ENCODE results near the gene RHBDD2. TPM values are rescaled to one million over a fixed set of nuclear protein-coding genes. Genes with fewer than 3 reads are reported as not detected.
"Not testable (repeated sequence)": the region's sequence is repeated elsewhere in the genome, so short reads cannot be mapped to it uniquely, and the experiment has no call there.

RHBDD2 gene
- total RNA-seq, 1 donor from 2014 or later, result 37.5 TPM

DNA sequence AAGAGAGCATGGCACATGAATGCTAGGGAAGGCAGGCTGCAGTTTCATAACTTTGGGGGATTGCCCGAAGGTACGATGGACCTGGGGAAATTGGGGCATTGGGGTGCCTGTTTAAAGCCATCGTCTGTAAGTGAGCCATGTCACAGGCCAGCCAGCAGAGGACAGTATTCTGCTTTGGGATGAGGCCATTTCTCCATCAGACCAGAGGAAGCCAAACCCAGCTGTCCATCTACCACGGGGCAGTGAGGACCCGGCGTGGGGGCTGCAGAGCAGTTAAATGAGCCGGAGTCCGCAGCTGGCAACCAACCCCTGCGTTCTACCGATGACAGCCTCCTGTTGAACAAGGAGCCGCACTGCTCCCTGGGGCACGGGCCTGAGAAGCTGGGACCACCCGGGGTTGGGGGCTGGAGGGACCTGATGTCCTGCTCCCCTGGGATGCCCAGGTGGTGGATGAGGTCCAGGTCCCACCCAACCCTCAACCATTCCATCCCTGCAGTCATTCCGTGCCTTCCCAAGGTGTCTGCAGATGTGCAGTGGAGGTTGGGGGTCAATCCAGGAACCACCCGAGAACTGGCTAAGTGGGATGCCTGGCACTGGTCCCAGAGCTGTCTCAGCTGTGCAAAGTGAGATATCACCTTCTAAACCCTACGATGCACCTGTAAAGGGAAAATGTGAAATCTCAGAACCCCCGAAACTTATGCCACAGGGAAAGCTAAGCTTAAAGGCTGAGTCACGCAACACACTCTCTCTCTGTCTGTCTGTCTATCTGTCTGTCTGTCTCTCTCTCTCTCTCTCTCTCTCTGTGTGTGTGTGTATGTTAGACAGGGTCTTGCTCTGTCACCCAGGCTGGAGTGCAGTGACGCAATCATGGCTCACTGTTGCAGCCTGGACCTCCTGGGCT lies 12.1 kb upstream of the RHBDD2 start:
- peak; percentile 87 for ATAC-seq

DNA sequence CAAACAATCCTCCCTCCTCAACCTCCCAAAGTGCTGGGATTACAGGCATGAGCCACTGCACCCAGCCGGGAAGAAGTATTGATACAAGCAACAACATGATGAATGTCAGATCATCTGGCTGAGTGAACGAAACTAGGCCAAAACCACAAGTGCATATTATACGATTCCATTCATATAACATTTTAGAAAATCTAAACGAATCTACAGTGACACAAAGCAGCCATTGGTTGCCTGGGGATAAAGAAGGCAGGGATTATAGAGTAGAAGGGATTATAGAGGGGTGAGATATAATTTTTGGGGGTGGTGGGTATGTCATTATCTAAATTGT lies 11.5 kb upstream of the RHBDD2 start:
- no peak for ATAC-seq

- no peak for ATAC-seq
These were observed 10.7 kb upstream of the RHBDD2 start for GRCh38 chr7:75868153-75868552.

DNA sequence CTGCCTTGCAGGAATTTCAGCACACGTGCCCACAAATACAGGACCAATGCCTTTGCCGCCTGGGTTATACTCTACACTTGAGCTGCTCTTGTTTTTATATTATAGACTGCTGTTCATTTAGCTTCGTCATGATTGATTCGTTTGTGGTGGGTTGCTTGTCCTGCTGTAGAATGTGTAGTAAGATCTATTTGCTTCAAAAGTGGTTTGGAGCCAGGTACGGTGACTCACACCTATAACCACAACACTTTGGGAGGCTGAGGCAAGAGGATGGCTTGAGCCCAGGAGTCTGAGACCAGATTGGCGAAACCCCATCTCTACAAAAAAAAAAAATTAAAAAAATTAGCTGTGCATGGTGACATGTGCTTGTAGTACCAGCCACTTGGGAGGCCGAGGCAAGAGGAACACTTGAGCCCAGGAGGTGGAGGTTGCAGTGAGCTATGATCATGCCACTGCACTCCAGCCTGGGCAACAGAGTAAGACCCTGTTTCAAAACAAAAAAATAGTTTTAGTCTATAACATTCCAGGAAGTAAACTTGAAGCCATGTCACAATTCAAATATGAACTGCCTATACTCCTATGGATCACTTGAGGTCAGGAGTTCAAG lies 9.0 kb upstream of the RHBDD2 start:
- ATAC-seq, result no peak

GRCh38 chr7:75870557-75871161 lies 8.2 kb upstream of the RHBDD2 start:
- no peak for ATAC-seq

DNA sequence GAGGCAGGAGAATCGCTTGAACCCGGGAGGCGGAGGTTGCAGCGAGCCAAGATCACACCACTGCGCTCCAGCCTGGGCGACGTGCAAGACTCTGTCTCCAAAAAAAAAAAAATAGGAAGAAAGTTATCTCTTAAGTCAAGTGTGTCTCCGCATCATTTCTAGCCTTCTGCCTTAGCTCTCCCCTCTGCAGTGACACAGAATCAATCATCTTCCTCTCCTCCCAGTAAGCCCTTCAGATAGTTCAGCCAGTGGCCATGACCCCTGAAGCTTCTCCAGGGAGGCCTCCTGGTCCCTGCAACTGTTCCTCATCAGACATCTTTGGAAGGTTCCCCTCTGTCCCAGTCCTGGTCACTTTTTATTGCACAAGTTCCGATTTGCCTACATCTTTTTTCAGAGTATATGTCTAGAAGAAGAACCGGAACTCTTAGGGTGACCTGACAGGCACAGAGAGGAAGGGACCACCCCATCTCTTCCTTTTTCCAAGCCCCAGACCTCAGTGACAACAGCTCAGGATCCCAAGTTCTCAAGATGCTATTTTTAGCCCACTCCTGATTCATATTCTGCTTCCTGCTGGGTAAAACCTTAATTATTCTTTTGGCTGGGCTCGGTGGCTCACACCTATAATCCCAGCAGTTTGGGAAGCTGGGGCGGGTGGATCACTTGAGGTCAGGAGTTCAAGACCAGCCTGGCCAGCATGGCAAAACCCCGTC lies 6.6 kb upstream of the RHBDD2 start:
- ATAC-seq, result no peak

DNA sequence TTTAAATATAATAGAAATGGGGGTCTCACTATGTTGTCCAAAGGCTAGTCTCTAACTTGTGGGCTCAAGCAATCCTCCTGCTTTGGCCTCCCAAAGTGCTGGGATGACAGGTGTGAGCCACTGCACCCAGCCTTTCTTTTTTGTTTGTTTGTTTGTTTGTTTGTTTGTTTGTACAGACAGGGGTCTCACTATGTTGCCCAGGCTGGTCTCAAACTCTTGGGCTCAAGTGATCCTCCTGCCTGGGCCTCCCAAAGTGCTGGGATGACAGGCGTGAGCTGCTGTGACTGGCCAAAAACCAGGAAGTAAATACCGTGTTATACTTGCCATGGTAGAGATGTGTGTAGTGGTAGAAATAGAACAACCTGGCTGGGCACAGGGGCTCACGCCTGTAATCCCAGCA lies 4.7 kb upstream of the RHBDD2 start:
- not testable (repeated sequence) for ATAC-seq

- ATAC-seq, result peak; percentile 16
These were observed 3.4 kb upstream of the RHBDD2 start for GRCh38 chr7:75875113-75876080.

DNA sequence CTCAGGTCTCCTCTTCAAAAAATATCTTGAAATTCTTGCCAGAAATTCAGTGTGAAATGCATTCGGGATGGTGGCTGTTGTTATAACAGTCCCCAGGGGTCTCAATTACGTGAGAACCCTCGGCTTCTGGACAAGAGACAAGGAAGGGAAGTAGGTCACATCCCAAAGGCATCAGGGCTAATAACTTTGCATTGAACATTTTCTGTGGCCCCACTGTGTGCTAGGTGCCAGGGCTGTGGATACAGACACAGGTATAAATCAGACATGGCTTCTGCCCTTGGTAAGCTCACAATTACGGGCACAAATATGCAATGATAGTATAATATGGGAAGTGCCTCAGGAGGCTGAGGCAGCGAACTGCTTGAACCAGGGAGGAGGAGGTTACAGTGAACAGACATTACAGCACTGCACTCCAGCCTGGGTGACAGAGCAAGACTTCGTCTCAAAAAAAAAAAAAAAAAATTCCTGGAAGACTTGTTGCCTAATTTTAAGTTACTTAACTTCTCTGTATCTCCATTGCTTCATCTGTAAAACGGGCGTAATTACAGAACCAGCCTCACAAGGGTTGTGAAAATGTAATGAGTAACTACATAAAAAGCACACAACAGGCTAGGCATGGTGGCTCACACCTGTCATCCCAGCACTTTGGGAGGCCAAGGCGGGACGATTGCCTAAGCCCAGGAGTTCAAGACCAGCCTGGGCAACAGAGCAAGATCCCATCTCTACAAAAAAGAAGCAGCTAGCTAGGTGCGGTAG lies 2.5 kb upstream of the RHBDD2 start:
- peak; percentile 49 for ATAC-seq

DNA sequence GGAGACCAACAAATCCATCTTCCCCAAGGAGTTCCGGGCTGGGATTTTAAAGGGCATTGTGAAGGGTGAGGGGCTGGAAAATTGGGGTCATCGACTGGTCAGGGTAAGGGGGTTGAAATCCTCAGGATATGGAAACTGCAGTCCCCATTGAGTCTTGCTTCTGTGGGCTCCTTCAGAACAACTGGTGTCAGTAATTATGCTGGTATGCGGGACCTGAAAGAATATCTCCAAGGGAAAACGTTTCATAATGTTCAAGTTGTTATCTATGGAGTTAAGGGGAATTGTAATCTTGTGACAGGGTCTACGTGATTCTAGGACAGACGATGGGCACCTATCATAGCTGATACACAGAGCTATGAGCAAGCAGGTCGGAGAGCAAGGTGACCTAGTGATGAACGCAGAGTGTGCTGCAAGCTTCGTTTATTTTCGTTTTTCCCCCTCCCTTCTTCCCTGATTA lies 494 bp upstream of the RHBDD2 start:
- ATAC-seq, result peak; percentile 9

DNA sequence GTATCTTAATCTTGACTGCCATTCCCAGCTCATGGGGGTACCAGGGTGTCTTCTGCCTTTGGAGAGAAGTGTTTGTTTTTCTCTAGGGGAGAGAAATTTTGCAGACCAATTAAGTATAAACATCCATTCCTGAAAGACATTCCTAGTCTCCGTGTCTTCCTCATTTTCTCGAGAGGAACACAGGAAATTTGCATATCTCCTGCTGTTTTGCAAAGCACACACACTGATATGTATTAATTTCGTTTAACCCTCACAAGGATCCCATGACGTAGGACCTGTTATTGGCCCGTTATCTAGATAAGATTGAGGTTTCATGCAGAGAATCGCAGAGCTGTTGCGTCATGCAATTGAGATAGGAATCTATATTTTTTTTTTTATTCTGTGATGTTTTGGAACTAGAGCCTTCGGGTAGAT lies 944 bp downstream of the RHBDD2 start:
- ATAC-seq, result no peak

GRCh38 chr7:75880242-75880641 lies 1.4 kb downstream of the RHBDD2 start:
- no peak for ATAC-seq

GRCh38 chr7:75881436-75882095 lies 2.7 kb downstream of the RHBDD2 start:
- ATAC-seq, result no peak

DNA sequence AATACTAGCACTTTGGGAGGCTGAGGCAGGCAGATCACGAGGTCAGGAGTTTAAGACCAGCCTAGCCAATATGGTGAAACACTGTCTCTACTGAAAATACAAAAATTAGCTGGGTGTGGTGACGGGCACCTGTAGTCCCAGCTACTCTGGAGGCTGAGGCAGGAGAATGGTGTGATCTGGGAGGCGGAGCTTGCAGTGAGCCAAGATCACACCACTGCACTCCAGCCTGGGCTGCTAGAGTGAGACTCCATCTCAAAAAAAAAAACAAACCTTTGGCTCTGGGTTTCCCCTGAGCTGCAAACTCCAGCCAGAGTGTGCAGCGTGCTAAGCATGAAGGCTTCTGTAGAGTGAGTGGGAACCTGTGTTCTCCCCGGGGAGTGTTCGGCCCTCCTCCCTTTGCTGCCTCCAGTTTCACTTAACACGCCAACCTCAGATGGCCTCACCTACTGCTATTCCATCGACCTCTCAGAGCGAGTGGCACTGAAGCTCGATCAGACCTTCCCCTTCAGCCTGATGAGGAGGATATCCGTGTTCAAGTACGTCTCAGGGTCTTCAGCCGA lies 4.5 kb downstream of the RHBDD2 start:
- ATAC-seq, result not testable (repeated sequence)

DNA sequence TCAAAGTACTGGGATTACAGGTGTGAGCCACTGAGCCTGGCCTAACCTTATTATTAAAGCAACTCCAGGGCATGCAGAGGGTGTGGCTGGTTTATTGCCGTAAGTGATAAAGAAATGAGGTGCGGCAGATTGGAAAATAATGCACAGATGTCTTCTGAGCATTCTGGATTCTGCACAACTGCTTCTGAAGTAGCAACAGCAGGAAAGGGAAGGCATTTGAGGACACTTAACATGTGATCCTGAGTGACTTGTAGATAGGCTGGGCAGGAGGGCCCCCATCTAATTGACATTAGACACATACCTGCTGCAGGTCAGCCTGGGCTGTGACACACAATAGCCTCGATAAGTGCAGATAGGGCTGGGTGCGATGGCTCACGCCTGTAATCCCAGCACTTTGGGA lies 5.6 kb downstream of the RHBDD2 start:
- ATAC-seq, result no peak

GRCh38 chr7:75885036-75885435 lies 6.2 kb downstream of the RHBDD2 start:
- no peak for ATAC-seq

DNA sequence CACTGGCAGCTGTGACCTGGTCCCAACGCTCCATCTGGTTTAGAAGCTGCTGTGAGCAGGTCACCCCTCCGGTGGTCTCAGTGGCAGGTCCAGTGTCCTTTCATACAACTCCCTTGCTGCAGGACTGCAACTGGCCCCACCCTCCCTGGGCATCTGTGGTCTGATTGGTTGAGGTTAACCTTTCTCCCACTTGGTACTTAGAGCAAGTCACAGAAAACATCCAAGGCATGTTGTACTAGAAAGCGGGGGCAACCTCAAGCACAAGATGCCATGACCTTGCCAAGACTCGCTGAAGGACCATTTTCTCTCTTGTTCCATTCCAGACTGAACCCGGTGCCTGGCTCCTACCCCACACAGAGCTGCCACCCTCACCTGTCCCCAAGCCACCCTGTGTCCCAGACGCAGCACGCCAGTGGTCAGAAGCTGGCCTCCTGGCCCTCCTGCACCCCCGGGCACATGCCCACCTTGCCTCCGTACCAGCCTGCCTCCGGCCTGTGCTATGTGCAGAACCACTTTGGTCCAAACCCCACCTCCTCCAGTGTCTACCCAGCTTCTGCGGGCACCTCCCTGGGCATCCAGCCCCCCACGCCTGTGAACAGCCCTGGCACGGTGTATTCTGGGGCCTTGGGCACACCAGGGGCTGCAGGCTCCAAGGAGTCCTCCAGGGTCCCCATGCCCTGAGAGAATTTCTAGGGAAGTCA lies 9.0 kb downstream of the RHBDD2 start:
- no peak for ATAC-seq

GRCh38 chr7:75888464-75889222 lies 9.8 kb downstream of the RHBDD2 start:
- ATAC-seq, result no peak
